Stimulated activated memory B cell treated with anti-CD40 and anti-IgM and Interleukin-4, amounts not matched to agents 10 μg/mL and 1 μg/mL and 100 μg/mL, for 72 hours (primary cell): Measurements from ENCODE around the gene AGFG2.
"Not testable (repeated sequence)": the region's sequence is repeated elsewhere in the genome, so short reads cannot be mapped to it uniquely, and the experiment has no call there.

ENCODE experiments used
- ATAC-seq: fragments of 150-1000 bp; cut with Tn5 transposase; 2 replicates; pipeline ENCODE4 v1.10.0; 2021
- H3K27ac Mint-ChIP-seq: one replicate; pipeline ENCODE4 v1.8.0; 2022; ENCODE audit warnings: mild to moderate bottlenecking, mixed read lengths
- H3K27me3 Mint-ChIP-seq: one replicate; pipeline ENCODE4 v1.8.0; 2022; ENCODE audit warnings: mixed read lengths
- H3K36me3 Mint-ChIP-seq: one replicate; pipeline ENCODE4 v1.8.0; 2022; ENCODE audit warnings: mixed read lengths
- H3K4me1 Mint-ChIP-seq: one replicate; pipeline ENCODE4 v1.8.0; 2022; ENCODE audit warnings: mixed read lengths
- H3K4me3 Mint-ChIP-seq: one replicate; pipeline ENCODE4 v1.8.0; 2022; ENCODE audit warnings: mild to moderate bottlenecking, moderate library complexity, mixed read lengths
- H3K9me3 Mint-ChIP-seq: one replicate; pipeline ENCODE4 v1.8.0; 2022; ENCODE audit warnings: mixed read lengths

The AGFG2 gene

GRCh38 chr7:100561491-100562194 lies 22.6 kb downstream of the AGFG2 start:
- Mint-ChIP-seq H3K4me1 (peaks cover 9% of the 10 kb centered on the region), H3K4me3 (no peak overlapping the region), H3K36me3 (peaks cover 24% of the 10 kb centered on the region), H3K9me3 (no peaks in the 10 kb centered on the region), H3K27me3 (no peaks in the 10 kb centered on the region), H3K27ac (no peak overlapping the region)
- no peak for ATAC-seq

GRCh38 chr7:100562195-100563099 lies 23.4 kb downstream of the AGFG2 start:
- H3K27ac Mint-ChIP-seq = no peak overlapping the region
- H3K9me3 Mint-ChIP-seq = no peaks in the 10 kb centered on the region
- H3K4me3 Mint-ChIP-seq = no peak overlapping the region
- H3K36me3 Mint-ChIP-seq = peaks cover 23% of the 10 kb centered on the region
- ATAC-seq = no peak
- no peaks in the 10 kb centered on the region for H3K27me3 Mint-ChIP-seq
- H3K4me1 Mint-ChIP-seq = peaks cover 16% of the 10 kb centered on the region

GRCh38 chr7:100563100-100563564 lies 24.1 kb downstream of the AGFG2 start:
- no peak overlapping the region for H3K4me3 Mint-ChIP-seq
- no peak overlapping the region for H3K27ac Mint-ChIP-seq
- peaks cover 23% of the 10 kb centered on the region for H3K36me3 Mint-ChIP-seq
- H3K4me1 Mint-ChIP-seq = peaks cover 23% of the 10 kb centered on the region
- ATAC-seq = no peak
- no peaks in the 10 kb centered on the region for H3K9me3 Mint-ChIP-seq
- no peaks in the 10 kb centered on the region for H3K27me3 Mint-ChIP-seq

GRCh38 chr7:100563809-100564400 lies 24.9 kb downstream of the AGFG2 start:
- peaks cover 23% of the 10 kb centered on the region for H3K36me3 Mint-ChIP-seq
- H3K27ac Mint-ChIP-seq = no peak overlapping the region
- no peak overlapping the region for H3K4me3 Mint-ChIP-seq
- peak; percentile 71 for ATAC-seq
- no peaks in the 10 kb centered on the region for H3K9me3 Mint-ChIP-seq
- no peaks in the 10 kb centered on the region for H3K27me3 Mint-ChIP-seq
- peaks cover 30% of the 10 kb centered on the region for H3K4me1 Mint-ChIP-seq

GRCh38 chr7:100564405-100564804 lies 25.4 kb downstream of the AGFG2 start:
- H3K4me3 Mint-ChIP-seq, H3K27me3 Mint-ChIP-seq, H3K27ac Mint-ChIP-seq, H3K9me3 Mint-ChIP-seq, ATAC-seq: not testable (repeated sequence)
- H3K4me1 Mint-ChIP-seq = peaks cover 35% of the 10 kb centered on the region
- H3K36me3 Mint-ChIP-seq = peaks cover 23% of the 10 kb centered on the region

GRCh38 chr7:100565133-100565571 lies 26.1 kb downstream of the AGFG2 start:
- Mint-ChIP-seq H3K36me3 (peaks cover 23% of the 10 kb centered on the region), H3K4me3 (no peak overlapping the region), H3K27ac (no peak overlapping the region), H3K4me1 (peaks cover 38% of the 10 kb centered on the region), H3K9me3 (no peaks in the 10 kb centered on the region), H3K27me3 (no peaks in the 10 kb centered on the region)
- ATAC-seq = no peak

GRCh38 chr7:100566018-100566531 lies 27.1 kb downstream of the AGFG2 start:
- Mint-ChIP-seq H3K4me1 (peaks cover 46% of the 10 kb centered on the region), H3K4me3 (no peak overlapping the region), H3K36me3 (peaks cover 23% of the 10 kb centered on the region), H3K27me3 (no peaks in the 10 kb centered on the region), H3K27ac (no peak overlapping the region), H3K9me3 (no peaks in the 10 kb centered on the region)
- no peak for ATAC-seq

- Mint-ChIP-seq H3K27ac (no peak overlapping the region), H3K36me3 (peaks cover 26% of the 10 kb centered on the region), H3K9me3 (no peaks in the 10 kb centered on the region), H3K27me3 (no peaks in the 10 kb centered on the region), H3K4me1 (peaks cover 52% of the 10 kb centered on the region), H3K4me3 (no peak overlapping the region)
- no peak for ATAC-seq
These were observed 28.2 kb downstream of the AGFG2 start for GRCh38 chr7:100567031-100567730.

GRCh38 chr7:100567751-100568175 lies 28.8 kb downstream of the AGFG2 start:
- no peaks in the 10 kb centered on the region for H3K9me3 Mint-ChIP-seq
- peaks cover 57% of the 10 kb centered on the region for H3K4me1 Mint-ChIP-seq
- H3K27me3 Mint-ChIP-seq = no peaks in the 10 kb centered on the region
- peaks cover 26% of the 10 kb centered on the region for H3K36me3 Mint-ChIP-seq
- H3K4me3 Mint-ChIP-seq = no peak overlapping the region
- no peak for ATAC-seq
- H3K27ac Mint-ChIP-seq = no peak overlapping the region

- H3K4me1 Mint-ChIP-seq = peaks cover 57% of the 10 kb centered on the region
- no peaks in the 10 kb centered on the region for H3K9me3 Mint-ChIP-seq
- ATAC-seq = no peak
- H3K27ac Mint-ChIP-seq = peak overlapping the region; percentile 59
- H3K4me3 Mint-ChIP-seq = no peak overlapping the region
- H3K36me3 Mint-ChIP-seq = peaks cover 25% of the 10 kb centered on the region
- H3K27me3 Mint-ChIP-seq = no peaks in the 10 kb centered on the region
These were observed 29.3 kb downstream of the AGFG2 start for GRCh38 chr7:100568176-100568895.

- H3K27ac Mint-ChIP-seq = peak overlapping the region; percentile 59
- ATAC-seq = peak; percentile 49
- peak overlapping the region; percentile 44 for H3K4me3 Mint-ChIP-seq
- H3K27me3 Mint-ChIP-seq = no peaks in the 10 kb centered on the region
- H3K36me3 Mint-ChIP-seq = peaks cover 21% of the 10 kb centered on the region
- peaks cover 49% of the 10 kb centered on the region for H3K4me1 Mint-ChIP-seq
- H3K9me3 Mint-ChIP-seq = no peaks in the 10 kb centered on the region
These were observed 30.2 kb downstream of the AGFG2 start for GRCh38 chr7:100568896-100569844.

- ATAC-seq = no peak
- no peak overlapping the region for H3K27ac Mint-ChIP-seq
- H3K4me3 Mint-ChIP-seq = no peak overlapping the region
These were observed 32.2 kb downstream of the AGFG2 start for GRCh38 chr7:100570954-100571828.

GRCh38 chr7:100571829-100572116 lies 32.8 kb downstream of the AGFG2 start:
- Mint-ChIP-seq H3K27ac (no peak overlapping the region), H3K9me3 (no peaks in the 10 kb centered on the region), H3K36me3 (peaks cover 43% of the 10 kb centered on the region), H3K4me1 (peaks cover 48% of the 10 kb centered on the region), H3K27me3 (no peaks in the 10 kb centered on the region), H3K4me3 (no peak overlapping the region)
- ATAC-seq = no peak

More at GRCh38 chr7:100570954-100571828, 32.2 kb downstream of the AGFG2 start:
- Mint-ChIP-seq H3K9me3 (no peaks in the 10 kb centered on the region), H3K27me3 (no peaks in the 10 kb centered on the region), H3K36me3 (peaks cover 37% of the 10 kb centered on the region), H3K4me1 (peaks cover 48% of the 10 kb centered on the region)
